ENCODE measurements around the gene ZNF609.
"Not testable (repeated sequence)": the region's sequence is repeated elsewhere in the genome, so short reads cannot be mapped to it uniquely, and the experiment has no call there.

Gene ZNF609

GRCh38 chr15:64459066-64459781 is 1.2 kb upstream of the ZNF609 start:
- no peak for DNase-seq (ENCODE audit: low spot score)

GRCh38 chr15:64460724-64461720 is 644 bp downstream of the ZNF609 start:
- peak; percentile 81 for DNase-seq (ENCODE audit: low spot score)

- DNase-seq (ENCODE audit: low spot score), result peak; percentile 35
Measured at GRCh38 chr15:64461721-64462162, 1.4 kb downstream of the ZNF609 start.

GRCh38 chr15:64462492-64462891 is 2.1 kb downstream of the ZNF609 start:
- no peak for DNase-seq (ENCODE audit: low spot score)

- no peak for DNase-seq (ENCODE audit: low spot score)
Measured at GRCh38 chr15:64464276-64465005, 4.1 kb downstream of the ZNF609 start.

GRCh38 chr15:64466408-64467141 is 6.2 kb downstream of the ZNF609 start:
- DNase-seq (ENCODE audit: low spot score), result no peak

- no peak for DNase-seq (ENCODE audit: low spot score)
Measured at GRCh38 chr15:64472161-64472560, 11.8 kb downstream of the ZNF609 start.

GRCh38 chr15:64474846-64475245 is 14.5 kb downstream of the ZNF609 start:
- no peak for DNase-seq (ENCODE audit: low spot score)

- no peak for DNase-seq (ENCODE audit: low spot score)
Measured at GRCh38 chr15:64476550-64476949, 16.2 kb downstream of the ZNF609 start.

GRCh38 chr15:64478863-64479262 is 18.5 kb downstream of the ZNF609 start:
- DNase-seq (ENCODE audit: low spot score), result no peak

GRCh38 chr15:64480891-64481290 is 20.5 kb downstream of the ZNF609 start:
- no peak for DNase-seq (ENCODE audit: low spot score)

- DNase-seq (ENCODE audit: low spot score), result no peak
Measured at GRCh38 chr15:64483749-64484148, 23.4 kb downstream of the ZNF609 start.

GRCh38 chr15:64485796-64486195 is 25.4 kb downstream of the ZNF609 start:
- DNase-seq (ENCODE audit: low spot score), result no peak

- DNase-seq (ENCODE audit: low spot score), result no peak
Measured at GRCh38 chr15:64490598-64491259, 30.4 kb downstream of the ZNF609 start.

- no peak for DNase-seq (ENCODE audit: low spot score)
Measured at GRCh38 chr15:64493641-64494040, 33.3 kb downstream of the ZNF609 start.

- not testable (repeated sequence) for DNase-seq (ENCODE audit: low spot score)
Measured at GRCh38 chr15:64495968-64496367, 35.6 kb downstream of the ZNF609 start.

- no peak for DNase-seq (ENCODE audit: low spot score)
Measured at GRCh38 chr15:64500695-64501395, 40.5 kb downstream of the ZNF609 start.

- no peak for DNase-seq (ENCODE audit: low spot score)
Measured at GRCh38 chr15:64501396-64501715, 41.0 kb downstream of the ZNF609 start.

GRCh38 chr15:64502151-64502550 is 41.8 kb downstream of the ZNF609 start:
- no peak for DNase-seq (ENCODE audit: low spot score)

- DNase-seq (ENCODE audit: low spot score), result no peak
Measured at GRCh38 chr15:64502551-64502950, 42.2 kb downstream of the ZNF609 start.

- DNase-seq (ENCODE audit: low spot score), result peak; percentile 41
Measured at GRCh38 chr15:64503197-64503596, 42.8 kb downstream of the ZNF609 start.
